Uterus (tissue), 2 donors: ENCODE measurements around the gene ORM1.

Source experiments
- POLR2A ChIP-seq, 2 donors: fragments of 450-650 bp; IDR thresholded peaks; one replicate each; pipeline ENCODE4 v1.6.1; 2016; ENCODE audit warnings: antibody characterized with exemption in 2 of 2, mild to moderate bottlenecking in 1 of 2, moderate library complexity in 1 of 2
- TF ChIP-seq, protein P1 (sequence below), 4 experiments: fragments of 200-600 bp in 2 of 4; fragments of 450-650 bp in 2 of 4; sonication (generic) in 2 of 4; IDR thresholded peaks; one replicate each; pipeline ENCODE4 v1.5.1; 2016 to 2019; ENCODE audit warnings: antibody characterized with exemption in 4 of 4, mild to moderate bottlenecking in 2 of 4, moderate library complexity in 1 of 4

DNA sequence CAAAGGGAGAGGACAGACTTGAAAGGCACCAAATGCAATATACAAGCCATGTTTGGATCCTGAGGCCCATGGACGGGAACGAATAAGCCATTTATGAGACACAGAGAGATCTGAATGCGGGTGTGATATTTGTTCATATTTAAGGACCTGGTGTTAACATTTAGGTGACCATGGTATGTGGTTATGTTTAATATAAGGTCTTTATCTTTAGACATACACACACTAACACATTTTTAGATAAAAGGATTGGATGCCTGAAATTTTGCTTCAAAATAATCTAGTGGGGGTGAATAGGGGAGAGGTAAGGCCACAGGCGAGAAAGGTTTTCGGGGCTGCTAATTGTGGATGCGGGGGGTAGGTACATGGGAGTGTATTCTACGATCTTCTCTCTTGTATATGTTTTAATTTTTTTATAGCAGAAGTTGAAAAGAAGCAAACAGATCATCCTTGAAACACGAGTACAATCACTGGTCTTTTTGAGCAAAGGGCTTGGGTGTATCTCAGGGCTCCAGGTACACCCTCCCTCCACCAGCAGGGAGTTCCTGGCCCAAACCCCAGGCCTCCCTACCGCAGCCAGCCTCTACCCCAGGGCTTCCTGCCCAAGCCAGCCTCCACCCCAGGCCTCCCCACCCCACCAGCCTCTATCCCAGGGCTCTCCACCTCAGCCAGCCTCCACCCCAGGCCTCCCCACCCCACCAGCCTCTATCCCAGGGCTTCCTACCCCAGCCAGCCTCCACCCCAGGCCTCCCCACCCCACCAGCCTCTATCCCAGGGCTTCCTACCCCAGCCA lies 52.7 kb downstream of the ORM1 start:
- TF ChIP-seq, protein P1, sequence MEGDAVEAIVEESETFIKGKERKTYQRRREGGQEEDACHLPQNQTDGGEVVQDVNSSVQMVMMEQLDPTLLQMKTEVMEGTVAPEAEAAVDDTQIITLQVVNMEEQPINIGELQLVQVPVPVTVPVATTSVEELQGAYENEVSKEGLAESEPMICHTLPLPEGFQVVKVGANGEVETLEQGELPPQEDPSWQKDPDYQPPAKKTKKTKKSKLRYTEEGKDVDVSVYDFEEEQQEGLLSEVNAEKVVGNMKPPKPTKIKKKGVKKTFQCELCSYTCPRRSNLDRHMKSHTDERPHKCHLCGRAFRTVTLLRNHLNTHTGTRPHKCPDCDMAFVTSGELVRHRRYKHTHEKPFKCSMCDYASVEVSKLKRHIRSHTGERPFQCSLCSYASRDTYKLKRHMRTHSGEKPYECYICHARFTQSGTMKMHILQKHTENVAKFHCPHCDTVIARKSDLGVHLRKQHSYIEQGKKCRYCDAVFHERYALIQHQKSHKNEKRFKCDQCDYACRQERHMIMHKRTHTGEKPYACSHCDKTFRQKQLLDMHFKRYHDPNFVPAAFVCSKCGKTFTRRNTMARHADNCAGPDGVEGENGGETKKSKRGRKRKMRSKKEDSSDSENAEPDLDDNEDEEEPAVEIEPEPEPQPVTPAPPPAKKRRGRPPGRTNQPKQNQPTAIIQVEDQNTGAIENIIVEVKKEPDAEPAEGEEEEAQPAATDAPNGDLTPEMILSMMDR (IDR thresholded peaks at IDR 0.05): no peak
- no peak for TF ChIP-seq POLR2A (IDR thresholded peaks at IDR 0.05)
